HEK293 (cell line): ENCODE measurements around the gene P2RX6.

ENCODE experiments used
- CTCF ChIA-PET: fragments of 350-600 bp; formaldehyde crosslinking; extraction: SDS; loops from one replicate; lab custom pipeline; 2021; ENCODE audit warnings: antibody characterized with exemption; lab: Yijun Ruan, JAX
- POLR2A ChIA-PET: fragments of 300-600 bp; formaldehyde crosslinking; extraction: SDS; loops from one replicate; lab custom pipeline; 2020; ENCODE audit warnings: antibody characterized with exemption, inconsistent platforms; lab: Yijun Ruan, JAX
- H3K27ac ChIP-seq: fragments of 200-500 bp; sonication (Bioruptor generic); 2 replicates; pipeline ENCODE4 v1.5.1; 2014; ENCODE audit warnings: low read depth, low read length, control low read depth, inconsistent platforms; ENCODE audit errors: extremely low read depth
- H3K36me3 ChIP-seq, 2 experiments: fragments of 200-500 bp in 1 of 2; sonication (Bioruptor generic) in 1 of 2; 1 replicate in 1 of 2; 2 replicates in 1 of 2; pipeline ENCODE4 v1.5.1; 2014 to 2017; ENCODE audit warnings: inconsistent platforms in 2 of 2, low read length in 2 of 2; ENCODE audit not compliant: control insufficient read depth in 2 of 2, insufficient read depth in 1 of 2
- H3K4me1 ChIP-seq: fragments of 200-500 bp; sonication (Bioruptor generic); 2 replicates; pipeline ENCODE4 v1.5.1; 2014; ENCODE audit warnings: mild to moderate bottlenecking, low read length, inconsistent platforms; ENCODE audit not compliant: control insufficient read depth, insufficient read depth
- H3K4me3 ChIP-seq: 2 replicates; pipeline ENCODE4 v1.5.1; 2011; ENCODE audit warnings: low read depth, mild to moderate bottlenecking, control low read depth, low read length, moderate library complexity
- H3K9me3 ChIP-seq: fragments of 200-500 bp; sonication (Bioruptor generic); 2 replicates; pipeline ENCODE4 v1.5.1; 2014; ENCODE audit warnings: low read depth, low read length, inconsistent platforms; ENCODE audit not compliant: control insufficient read depth, insufficient read depth
- BCL11B ChIP-seq: fragments of 450-650 bp; formaldehyde crosslinking; IDR thresholded peaks from 2 replicates; pipeline ENCODE4 v1.5.1; 2016; ENCODE audit warnings: low read depth, missing biosample characterization, missing genetic modification characterization
- ZBTB20 ChIP-seq: fragments of 450-650 bp; formaldehyde crosslinking; IDR thresholded peaks from 2 replicates; pipeline ENCODE4 v1.5.1; 2016; ENCODE audit warnings: missing biosample characterization, missing genetic modification characterization
- ZBTB48 ChIP-seq: fragments of 450-650 bp; formaldehyde crosslinking; IDR thresholded peaks from 2 replicates; pipeline ENCODE4 v1.5.1; 2016; ENCODE audit warnings: missing biosample characterization, missing genetic modification characterization
- ZFP37 ChIP-seq: fragments of 450-650 bp; formaldehyde crosslinking; IDR thresholded peaks from 2 replicates; pipeline ENCODE4 v1.5.1; 2016; ENCODE audit warnings: missing biosample characterization, missing genetic modification characterization
- ZIC2 ChIP-seq: fragments of 450-650 bp; formaldehyde crosslinking; IDR thresholded peaks from 2 replicates; pipeline ENCODE4 v1.5.1; 2016; ENCODE audit warnings: missing biosample characterization, missing genetic modification characterization
- ZNF132 ChIP-seq: fragments of 450-650 bp; formaldehyde crosslinking; IDR thresholded peaks from 2 replicates; pipeline ENCODE4 v1.5.1; 2017; ENCODE audit warnings: missing biosample characterization, missing genetic modification characterization, borderline replicate concordance
- ZNF140 ChIP-seq: fragments of 450-650 bp; formaldehyde crosslinking; IDR thresholded peaks from 2 replicates; pipeline ENCODE4 v1.5.1; 2016; ENCODE audit warnings: missing biosample characterization, missing genetic modification characterization
- ZNF174 ChIP-seq: fragments of 450-650 bp; formaldehyde crosslinking; IDR thresholded peaks from 2 replicates; pipeline ENCODE4 v1.5.0; 2017; ENCODE audit warnings: missing biosample characterization, mild to moderate bottlenecking, missing genetic modification characterization
- ZNF19 ChIP-seq: fragments of 450-650 bp; formaldehyde crosslinking; IDR thresholded peaks from 2 replicates; pipeline ENCODE4; 2016; ENCODE audit warnings: missing biosample characterization, missing genetic modification characterization, low read depth
- ZNF2 ChIP-seq: fragments of 450-650 bp; formaldehyde crosslinking; IDR thresholded peaks from 2 replicates; pipeline ENCODE4 v1.5.1; 2016; ENCODE audit warnings: missing biosample characterization, missing genetic modification characterization
- ZNF239 ChIP-seq: fragments of 450-650 bp; formaldehyde crosslinking; IDR thresholded peaks from 2 replicates; pipeline ENCODE4 v1.5.1; 2016; ENCODE audit warnings: missing biosample characterization, missing genetic modification characterization
- ZNF248 ChIP-seq: fragments of 450-650 bp; formaldehyde crosslinking; IDR thresholded peaks from 2 replicates; pipeline ENCODE4 v1.5.1; 2017; ENCODE audit warnings: missing biosample characterization, missing genetic modification characterization
- ZNF311 ChIP-seq: fragments of 450-650 bp; formaldehyde crosslinking; IDR thresholded peaks from 2 replicates; pipeline ENCODE4 v1.5.1; 2017; ENCODE audit warnings: missing biosample characterization, missing genetic modification characterization, borderline replicate concordance
- ZNF335 ChIP-seq: fragments of 450-650 bp; formaldehyde crosslinking; conservative IDR thresholded peaks from 2 replicates; pipeline ENCODE4 v1.5.1; 2016; ENCODE audit warnings: missing biosample characterization, missing genetic modification characterization
- ZNF549 ChIP-seq: fragments of 450-650 bp; IDR thresholded peaks from 2 replicates; pipeline ENCODE4 v1.5.1; 2018; ENCODE audit warnings: missing biosample characterization, missing genetic modification characterization, mild to moderate bottlenecking, inconsistent platforms, moderate library complexity
- ZNF560 ChIP-seq: fragments of 450-650 bp; formaldehyde crosslinking; IDR thresholded peaks from 2 replicates; pipeline ENCODE4 v1.5.1; 2017; ENCODE audit warnings: missing biosample characterization, missing genetic modification characterization, borderline replicate concordance
- ZNF600 ChIP-seq: fragments of 450-650 bp; formaldehyde crosslinking; IDR thresholded peaks from 2 replicates; pipeline ENCODE4 v1.5.1; 2016; ENCODE audit warnings: missing biosample characterization, missing genetic modification characterization
- ZNF660 ChIP-seq: fragments of 450-650 bp; IDR thresholded peaks from 2 replicates; pipeline ENCODE4 v1.5.1; 2018; ENCODE audit warnings: missing biosample characterization, mild to moderate bottlenecking, missing genetic modification characterization
- ZNF664 ChIP-seq: fragments of 450-650 bp; formaldehyde crosslinking; IDR thresholded peaks from 2 replicates; pipeline ENCODE4 v1.5.1; 2016; ENCODE audit warnings: missing biosample characterization, missing genetic modification characterization
- ZNF670 ChIP-seq: fragments of 450-650 bp; formaldehyde crosslinking; IDR thresholded peaks from 2 replicates; pipeline ENCODE4 v1.5.1; 2016; ENCODE audit warnings: missing biosample characterization, missing genetic modification characterization, low read depth
- ZNF837 ChIP-seq: fragments of 450-650 bp; formaldehyde crosslinking; IDR thresholded peaks from 2 replicates; pipeline ENCODE4 v1.5.1; 2016; ENCODE audit warnings: missing biosample characterization, missing genetic modification characterization
- ZNF843 ChIP-seq: fragments of 450-650 bp; formaldehyde crosslinking; IDR thresholded peaks from 2 replicates; pipeline ENCODE4 v1.5.1; 2016; ENCODE audit warnings: missing biosample characterization, missing genetic modification characterization
- TF ChIP-seq, protein P1 (sequence below): fragments of 450-650 bp; formaldehyde crosslinking; IDR thresholded peaks from 2 replicates; pipeline ENCODE4 v1.5.1; 2016; ENCODE audit warnings: missing biosample characterization, missing genetic modification characterization
- TF ChIP-seq, protein P2 (sequence below): fragments of 450-650 bp; IDR thresholded peaks from 2 replicates; pipeline ENCODE4 v1.5.1; 2018; ENCODE audit warnings: missing biosample characterization, mild to moderate bottlenecking, missing genetic modification characterization
- TF ChIP-seq, protein P3 (sequence below): fragments of 450-650 bp; formaldehyde crosslinking; IDR thresholded peaks from 2 replicates; pipeline ENCODE4 v1.5.1; 2016; ENCODE audit warnings: missing biosample characterization, missing genetic modification characterization

Gene P2RX6

DNA sequence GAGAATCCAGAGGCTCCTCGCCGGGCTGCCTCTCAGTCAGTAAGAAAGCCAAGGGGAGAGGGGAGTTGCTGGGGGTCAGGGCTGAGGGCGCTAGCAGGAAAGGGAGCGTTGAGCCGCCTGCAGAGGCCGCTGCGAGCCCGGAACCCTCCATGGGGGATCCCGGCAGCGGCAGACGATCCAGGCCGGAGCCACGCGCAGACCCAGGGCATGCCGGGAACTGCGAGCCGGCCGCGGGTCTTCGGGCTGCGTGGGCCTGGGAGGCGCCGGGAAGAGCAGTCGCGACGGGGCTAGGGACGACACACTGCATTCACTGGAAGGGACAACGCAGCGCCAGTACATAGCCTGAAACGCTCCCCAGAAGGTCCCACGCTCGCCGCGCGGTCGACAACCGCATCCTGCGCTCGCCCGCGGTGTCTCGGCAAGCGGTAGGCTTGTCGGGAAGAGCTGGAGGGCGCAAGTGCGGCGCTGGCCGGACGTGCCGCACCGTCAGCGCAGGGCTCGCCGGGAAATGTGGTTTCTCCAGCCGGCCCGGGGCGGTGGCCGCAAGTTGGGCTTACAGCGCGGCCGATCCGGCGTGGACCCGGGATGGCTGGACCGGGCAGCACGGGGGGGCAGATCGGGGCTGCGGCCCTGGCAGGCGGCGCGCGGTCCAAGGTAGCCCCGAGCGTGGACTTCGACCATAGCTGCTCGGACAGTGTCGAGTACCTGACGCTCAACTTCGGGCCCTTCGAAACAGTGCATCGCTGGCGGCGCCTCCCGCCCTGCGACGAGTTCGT, 33.0 kb upstream of the P2RX6 start, which contains the start of gene LZTR1 (continued):
- no peak for TF ChIP-seq ZNF311
- TF ChIP-seq ZNF670 (tag by site-specific recombination), result no peak
- TF ChIP-seq ZNF19 (tag by site-specific recombination), result no peak
- peak; percentile 78; the same call in 1 of the 2 replicates for TF ChIP-seq ZNF843 (tag by site-specific recombination)
- TF ChIP-seq ZNF132 (tag by site-specific recombination), result no peak
- TF ChIP-seq ZNF837 (tag by site-specific recombination), result no peak
- peak; percentile 86 for TF ChIP-seq ZBTB20 (tag by site-specific recombination)
- TF ChIP-seq, protein P1, sequence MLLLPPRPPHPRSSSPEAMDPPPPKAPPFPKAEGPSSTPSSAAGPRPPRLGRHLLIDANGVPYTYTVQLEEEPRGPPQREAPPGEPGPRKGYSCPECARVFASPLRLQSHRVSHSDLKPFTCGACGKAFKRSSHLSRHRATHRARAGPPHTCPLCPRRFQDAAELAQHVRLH (tag by site-specific recombination), result peak; percentile 69; the same call in 1 of the 2 replicates
- TF ChIP-seq ZIC2 (tag by site-specific recombination), result peak; percentile 80
- TF ChIP-seq ZNF248 (tag by site-specific recombination), result no peak
- TF ChIP-seq ZNF600 (tag by site-specific recombination), result peak; percentile 87
- TF ChIP-seq ZNF549 (tag by site-specific recombination), result no peak

DNA sequence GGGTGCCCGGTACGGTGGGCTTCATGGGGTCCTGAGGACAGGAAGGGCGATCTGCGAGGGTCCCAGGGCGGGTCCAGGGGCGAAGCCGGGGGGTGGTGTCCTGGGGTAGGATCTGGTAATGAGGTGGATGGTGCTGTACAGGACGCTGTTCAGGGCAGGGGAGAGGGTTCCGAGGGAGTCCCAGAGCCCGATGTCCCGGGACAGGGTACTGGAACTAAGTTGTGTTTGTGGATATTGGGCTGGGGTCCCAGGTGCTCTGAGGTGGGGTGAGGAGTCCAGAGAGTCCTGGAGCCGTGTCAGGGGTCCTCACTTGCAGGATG, 32.4 kb upstream of the P2RX6 start:
- POLR2A ChIA-PET, result interaction anchor here (0.6 to 3.7 kb wide), 41 partner anchors 9 to 205 kb away, joined by 3 to 80 read pairs (median 4); partner anchors contain the start of genes AIFM3, CRKL, P2RX6 and THAP7
- CTCF ChIA-PET, result interaction anchor here (0.6 to 3.2 kb wide), 12 partner anchors 8 to 208 kb away, joined by 3 to 14 read pairs (median 4); partner anchors contain the start of gene AIFM3
- Histone ChIP-seq H3K27ac (peak overlapping the region; percentile 62; the same call in 1 of the 2 replicates), H3K36me3 (peaks cover 4 to 38% of the 10 kb centered on the region in 2 experiments; a peak in 2 of 3 replicates), H3K9me3 (no peaks in the 10 kb centered on the region), H3K4me1 (no peaks in the 10 kb centered on the region)
- TF ChIP-seq ZNF335 (tag by site-specific recombination) (0 out of 2 replicates have a peak, but pooled peaks have one; percentile 45), BCL11B (tag by site-specific recombination) (peak; percentile 1; the same call in 1 of the 2 replicates), ZBTB48 (tag by site-specific recombination) (no peak)
- TF ChIP-seq, all 188 proteins: peak for 2
- peak overlapping the region; percentile 78 for H3K4me3 ChIP-seq

DNA sequence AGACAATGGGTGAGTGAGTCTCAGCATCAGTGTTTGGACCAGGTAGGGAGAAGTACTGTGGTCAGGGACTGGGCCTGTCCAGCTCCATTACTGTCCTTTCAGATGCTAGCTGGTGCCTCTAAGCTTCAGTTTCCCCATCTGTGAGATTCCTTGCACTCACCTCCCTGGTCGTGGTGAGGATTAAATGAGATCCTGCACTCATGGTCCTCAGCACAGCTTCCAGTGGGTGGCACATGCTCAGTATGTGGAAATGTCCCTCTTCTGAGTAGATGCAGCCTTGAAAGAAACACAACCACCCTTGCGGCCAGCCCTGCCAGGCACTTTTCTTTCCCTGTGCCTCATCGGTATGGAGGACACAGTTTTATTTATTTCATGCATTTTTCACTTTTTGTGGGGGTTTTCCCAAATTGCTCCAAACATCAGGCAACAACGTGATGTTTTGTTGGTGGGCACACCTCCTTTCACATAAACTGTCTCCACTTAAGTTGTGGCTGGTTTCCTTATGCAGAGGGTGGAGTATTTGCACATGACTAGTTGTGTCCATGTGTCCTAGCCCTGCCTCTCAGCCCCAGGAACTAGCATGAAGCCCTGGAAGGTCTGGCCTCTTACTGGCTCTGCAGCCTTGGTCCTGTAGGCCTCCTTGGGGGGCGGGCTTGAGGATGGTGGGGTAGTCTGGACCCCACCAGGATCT, 31.7 kb upstream of the P2RX6 start:
- Histone ChIP-seq H3K4me3 (peak overlapping the region; percentile 78), H3K27ac (no peak overlapping the region), H3K9me3 (no peaks in the 10 kb centered on the region), H3K4me1 (no peaks in the 10 kb centered on the region), H3K36me3 (peaks cover 4 to 45% of the 10 kb centered on the region in 2 experiments; a peak in 2 of 3 replicates)
- TF ChIP-seq ZNF174 (tag by site-specific recombination), result no peak
- no peak for TF ChIP-seq ZNF140 (tag by site-specific recombination)
- no peak for TF ChIP-seq ZNF660 (tag by site-specific recombination)
- TF ChIP-seq ZNF664, result peak; percentile 72
- ChIA-PET POLR2A (interaction anchor here (1.1 to 1.8 kb wide), 6 partner anchors 10 to 117 kb away, joined by 3 to 13 read pairs (median 6); partner anchors contain the start of gene CRKL), CTCF (interaction anchor here (1.2 to 3.2 kb wide), 3 partner anchors 8 to 57 kb away, joined by 5 to 14 read pairs (median 7); no protein-coding TSS in a partner anchor)

DNA sequence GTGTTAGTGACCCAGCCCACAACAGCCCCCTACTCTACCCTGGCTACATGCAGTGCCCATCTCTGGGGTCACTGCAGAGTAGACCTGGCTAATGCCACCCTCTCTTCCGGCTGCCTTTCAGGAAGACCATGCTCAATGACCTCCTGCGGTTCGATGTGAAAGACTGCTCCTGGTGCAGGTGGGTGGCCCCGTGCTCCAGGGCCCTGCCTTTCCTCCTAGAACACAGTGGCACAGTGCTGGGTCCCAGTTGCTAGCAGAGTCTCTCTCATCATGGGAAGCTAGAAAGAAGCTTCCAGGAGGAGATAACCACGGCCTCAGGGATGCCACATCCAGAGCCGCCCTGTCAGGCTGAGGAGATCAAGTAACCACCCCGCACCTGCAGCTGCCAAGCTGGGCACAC, 29.2 kb upstream of the P2RX6 start:
- H3K4me3 ChIP-seq, result no peak overlapping the region
- no peak overlapping the region for H3K27ac ChIP-seq
- ChIA-PET CTCF (interaction anchor here (1.0 kb wide), 1 partner anchor 208 kb away, joined by 4 read pairs; no protein-coding TSS in a partner anchor), POLR2A (no interaction called here)
- H3K9me3 ChIP-seq, result no peaks in the 10 kb centered on the region
- H3K4me1 ChIP-seq, result no peaks in the 10 kb centered on the region
- peaks cover 4 to 68% of the 10 kb centered on the region in 2 experiments; a peak in 2 of 3 replicates for H3K36me3 ChIP-seq
- TF ChIP-seq, protein P2, sequence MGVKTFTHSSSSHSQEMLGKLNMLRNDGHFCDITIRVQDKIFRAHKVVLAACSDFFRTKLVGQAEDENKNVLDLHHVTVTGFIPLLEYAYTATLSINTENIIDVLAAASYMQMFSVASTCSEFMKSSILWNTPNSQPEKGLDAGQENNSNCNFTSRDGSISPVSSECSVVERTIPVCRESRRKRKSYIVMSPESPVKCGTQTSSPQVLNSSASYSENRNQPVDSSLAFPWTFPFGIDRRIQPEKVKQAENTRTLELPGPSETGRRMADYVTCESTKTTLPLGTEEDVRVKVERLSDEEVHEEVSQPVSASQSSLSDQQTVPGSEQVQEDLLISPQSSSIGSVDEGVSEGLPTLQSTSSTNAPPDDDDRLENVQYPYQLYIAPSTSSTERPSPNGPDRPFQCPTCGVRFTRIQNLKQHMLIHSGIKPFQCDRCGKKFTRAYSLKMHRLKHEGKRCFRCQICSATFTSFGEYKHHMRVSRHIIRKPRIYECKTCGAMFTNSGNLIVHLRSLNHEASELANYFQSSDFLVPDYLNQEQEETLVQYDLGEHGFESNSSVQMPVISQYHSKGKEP (tag by site-specific recombination), result no peak
- TF ChIP-seq, protein P3, sequence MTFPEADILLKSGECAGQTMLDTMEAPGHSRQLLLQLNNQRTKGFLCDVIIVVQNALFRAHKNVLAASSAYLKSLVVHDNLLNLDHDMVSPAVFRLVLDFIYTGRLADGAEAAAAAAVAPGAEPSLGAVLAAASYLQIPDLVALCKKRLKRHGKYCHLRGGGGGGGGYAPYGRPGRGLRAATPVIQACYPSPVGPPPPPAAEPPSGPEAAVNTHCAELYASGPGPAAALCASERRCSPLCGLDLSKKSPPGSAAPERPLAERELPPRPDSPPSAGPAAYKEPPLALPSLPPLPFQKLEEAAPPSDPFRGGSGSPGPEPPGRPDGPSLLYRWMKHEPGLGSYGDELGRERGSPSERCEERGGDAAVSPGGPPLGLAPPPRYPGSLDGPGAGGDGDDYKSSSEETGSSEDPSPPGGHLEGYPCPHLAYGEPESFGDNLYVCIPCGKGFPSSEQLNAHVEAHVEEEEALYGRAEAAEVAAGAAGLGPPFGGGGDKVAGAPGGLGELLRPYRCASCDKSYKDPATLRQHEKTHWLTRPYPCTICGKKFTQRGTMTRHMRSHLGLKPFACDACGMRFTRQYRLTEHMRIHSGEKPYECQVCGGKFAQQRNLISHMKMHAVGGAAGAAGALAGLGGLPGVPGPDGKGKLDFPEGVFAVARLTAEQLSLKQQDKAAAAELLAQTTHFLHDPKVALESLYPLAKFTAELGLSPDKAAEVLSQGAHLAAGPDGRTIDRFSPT (tag by site-specific recombination), result no peak
- TF ChIP-seq ZNF560 (tag by site-specific recombination) (no peak), ZNF239 (tag by site-specific recombination) (no peak), ZNF2 (no peak), ZFP37 (tag by site-specific recombination) (no peak)
